Endothelial cell of umbilical vein (primary cell): ENCODE data around the gene IL36RN. TPM values are rescaled to one million over a fixed set of nuclear protein-coding genes. Genes with fewer than 3 reads are reported as not detected.

Experiments
- BruUV-seq: library from RNA; stranded (reverse); fragments of 400-500 nt; replicated peaks from 2 replicates; lab custom pipeline; 2021; lab: Mats Ljungman, UMichigan
- CTCF ChIA-PET: fragments of 300-600, 350-600 bp; sonication (Branson Sonifier 250); formaldehyde crosslinking; loops from one replicate; lab custom pipeline; 2021; ENCODE audit warnings: antibody characterized with exemption, inconsistent platforms; lab: Charles Lee
- POLR2A ChIA-PET: fragments of 300-600, 350-600 bp; sonication (Branson Sonifier 250); formaldehyde crosslinking; loops from one replicate; lab custom pipeline; 2021; ENCODE audit warnings: antibody characterized with exemption, inconsistent platforms; lab: Charles Lee
- DNase-seq: peaks from one replicate; pipeline ENCODE4 v3.0.0-alpha.2; 2011; ENCODE audit warnings: low read depth, low spot score
- FAIRE-seq: peaks from 2 replicates; lab custom pipeline; 2011; peaks lifted over from hg19 to GRCh38; lab: Jason Lieb, UNC
- H2AFZ ChIP-seq: 2 replicates; pipeline ENCODE4 v1.6.0; 2012; ENCODE audit warnings: low read depth, low read length, control low read depth, inconsistent platforms
- H3K27ac ChIP-seq: 2 replicates; pipeline ENCODE4 v1.5.1; 2011; ENCODE audit warnings: low read depth, mild to moderate bottlenecking, control low read depth, low read length, moderate library complexity; ENCODE audit not compliant: insufficient read depth
- H3K27me3 ChIP-seq, 2 experiments: 2 replicates each; pipeline versions ENCODE4 v1.6.0 to v1.6.1; 2011; ENCODE audit warnings: low read length in 2 of 2, mixed read lengths in 1 of 2; ENCODE audit not compliant: control insufficient read depth in 2 of 2, insufficient read depth in 2 of 2
- H3K36me3 ChIP-seq, 2 experiments: 2 replicates in 1 of 2; 3 replicates in 1 of 2; pipeline ENCODE4 v1.5.1; 2011; ENCODE audit warnings: low read length in 2 of 2, mild to moderate bottlenecking in 1 of 2, moderate library complexity in 1 of 2; ENCODE audit not compliant: control insufficient read depth in 2 of 2, insufficient read depth in 2 of 2; ENCODE audit errors: extremely low read depth in 1 of 2
- H3K4me1 ChIP-seq: 3 replicates; pipeline ENCODE4 v1.5.1; 2011; ENCODE audit warnings: mild to moderate bottlenecking, low read length; ENCODE audit not compliant: control insufficient read depth, insufficient read depth; ENCODE audit errors: extremely low read depth
- H3K4me2 ChIP-seq: 2 replicates; pipeline ENCODE4 v1.6.1; 2011; ENCODE audit warnings: low read length, control low read depth, mixed read lengths; ENCODE audit not compliant: insufficient read depth
- H3K4me3 ChIP-seq, 3 experiments: fragments of 200-600 bp in 1 of 3; sonication (generic), shearing (Covaris generic) in 1 of 3; replicated peaks in 1 of 3; 2 replicates each; pipeline ENCODE4 v1.5.1; 2011 to 2016; ENCODE audit warnings: control low read depth in 3 of 3, low read length in 3 of 3, mild to moderate bottlenecking in 2 of 3, inconsistent platforms in 1 of 3, low read depth in 1 of 3, moderate library complexity in 1 of 3; ENCODE audit not compliant: insufficient read depth in 1 of 3
- H3K79me2 ChIP-seq: 2 replicates; pipeline ENCODE4 v1.6.0; 2012; ENCODE audit warnings: low read length, inconsistent platforms; ENCODE audit not compliant: control insufficient read depth, insufficient read depth
- H3K9ac ChIP-seq: replicated peaks from 2 replicates; pipeline ENCODE3; 2011; ENCODE audit warnings: low read length, control low read depth; ENCODE audit not compliant: insufficient read depth; ENCODE audit errors: extremely low read depth
- H3K9me1 ChIP-seq: replicated peaks from 3 replicates; pipeline ENCODE4 v1.6.0; 2011; ENCODE audit warnings: mild to moderate bottlenecking, low read length; ENCODE audit not compliant: control insufficient read depth, insufficient read depth; ENCODE audit errors: extremely low read depth
- H3K9me3 ChIP-seq: replicated peaks from 2 replicates; pipeline ENCODE4 v1.5.1; 2012; ENCODE audit warnings: low read length, inconsistent platforms; ENCODE audit not compliant: control insufficient read depth, insufficient read depth
- H4K20me1 ChIP-seq: replicated peaks from 2 replicates; pipeline ENCODE3; 2011; ENCODE audit warnings: mild to moderate bottlenecking, low read length; ENCODE audit not compliant: control insufficient read depth, insufficient read depth; ENCODE audit errors: extremely low read depth
- CTCF ChIP-seq, 2 donors: IDR thresholded peaks; 1 replicate in 1 of 2; 2 replicates in 1 of 2; pipeline ENCODE4 v1.5.1; 2011; ENCODE audit warnings: low read length in 2 of 2, mild to moderate bottlenecking in 2 of 2, moderate library complexity in 2 of 2, control low read depth in 1 of 2, inconsistent platforms in 1 of 2, low read depth in 1 of 2; ENCODE audit not compliant: insufficient read depth in 1 of 2; ENCODE audit errors: extremely low read depth in 1 of 2
- EZH2 ChIP-seq: IDR thresholded peaks from 2 replicates; pipeline ENCODE4 v1.6.1; 2012; ENCODE audit warnings: borderline replicate concordance, low read depth, mild to moderate bottlenecking, moderate library complexity, low read length, inconsistent platforms; ENCODE audit not compliant: severe bottlenecking
- FOS ChIP-seq: IDR thresholded peaks from 2 replicates; pipeline ENCODE4 v1.6.1; 2011; ENCODE audit warnings: mild to moderate bottlenecking, low read length, moderate library complexity, borderline replicate concordance; ENCODE audit not compliant: insufficient read depth
- GATA2 ChIP-seq: IDR thresholded peaks from 2 replicates; pipeline ENCODE4 v1.7.0; 2011; ENCODE audit warnings: low read depth, mild to moderate bottlenecking, moderate library complexity, mixed read lengths, low read length; ENCODE audit not compliant: insufficient read length, insufficient read depth
- JUN ChIP-seq: IDR thresholded peaks from 2 replicates; pipeline ENCODE4 v1.6.1; 2011; ENCODE audit warnings: borderline replicate concordance, low read depth; ENCODE audit not compliant: insufficient read length, insufficient read depth
- MAX ChIP-seq: IDR thresholded peaks from 2 replicates; pipeline ENCODE4 v1.6.1; 2011; ENCODE audit not compliant: insufficient read depth, insufficient read length
- MYC ChIP-seq: IDR thresholded peaks from one replicate; pipeline ENCODE4 v1.6.1; 2011; ENCODE audit warnings: mild to moderate bottlenecking, low read depth, low read length
- POLR2A ChIP-seq: IDR thresholded peaks from 2 replicates; pipeline ENCODE4 v1.6.1; 2012; ENCODE audit warnings: low read depth, mild to moderate bottlenecking, control low read depth, low read length
- POLR2AphosphoS5 ChIP-seq: IDR thresholded peaks from 2 replicates; pipeline ENCODE4 v1.6.1; 2012; ENCODE audit warnings: low read depth, mild to moderate bottlenecking, control low read depth, low read length, moderate library complexity; ENCODE audit not compliant: insufficient read depth
- dilution Hi-C: fragments of 300-500 bp; cut with MboI; formaldehyde crosslinking; loops from one replicate; pipeline ENCODE4 v1.15.0; 2019; ENCODE audit warnings: low sequenced_read_pairs; ENCODE audit not compliant: extremely low pct_ligation_motif_present
- intact Hi-C: fragments of 100-400 bp; cut with micrococcal nuclease; formaldehyde crosslinking; loops from one replicate; pipeline ENCODE4 v1.10.0; 2022
- polyA plus RNA-seq, 4 experiments: library from polyadenylated mRNA; depleted of rRNA in 3 of 4; stranded (reverse) in 3 of 4; unstranded in 1 of 4; fragments of >200 nt; gene quantifications; 2 replicates each; pipeline versions ENCODE4 v1.2.1 to v1.2.3, GENCODE V29; 2011 to 2012; ENCODE audit warnings: missing spikeins in 1 of 4
- total RNA-seq: library from RNA; stranded (reverse); gene quantifications from 2 replicates; pipeline ENCODE4 v1.2.3, GENCODE V29; 2021

The IL36RN gene
- total and polyA plus RNA-seq, 2 donors (not counting 3 experiments of a cell fraction or from before 2014, with no cell fraction given), result not detected

GRCh38 chr2:113060796-113061195 lies 1.8 kb downstream of the IL36RN start:
- Histone ChIP-seq H3K9me3 (no peaks in the 10 kb centered on the region), H2AFZ (no peak overlapping the region), H3K9me1 (no peaks in the 10 kb centered on the region), H3K36me3 (no peaks in the 10 kb centered on the region), H4K20me1 (no peaks in the 10 kb centered on the region), H3K27ac (no peak overlapping the region), H3K4me3 (no peak overlapping the region), H3K27me3 (no peaks in the 10 kb centered on the region), H3K79me2 (no peaks in the 10 kb centered on the region), H3K9ac (no peak overlapping the region), H3K4me2 (no peak overlapping the region), H3K4me1 (no peaks in the 10 kb centered on the region)
- intact Hi-C loops, result no loop called here
- CTCF ChIA-PET, result no interaction called here
- no peak for TF ChIP-seq MYC
- TF ChIP-seq POLR2A, result no peak
- no peak for TF ChIP-seq EZH2
- TF ChIP-seq GATA2, result no peak
- no peak for TF ChIP-seq MAX
- TF ChIP-seq POLR2AphosphoS5, result no peak
- TF ChIP-seq CTCF (IDR thresholded peaks at IDR 0.05; ENCODE audit: extremely low read depth in 1 of 2, insufficient read depth in 1 of 2, low read depth in 1 of 2, low read length in 2 of 2), result no peak
- TF ChIP-seq FOS, result no peak
- TF ChIP-seq JUN, result no peak
- BruUV-seq, result no TSS peak
- DNase-seq (no peak), FAIRE-seq (no peak)
- dilution Hi-C loops, result no loop called here
- POLR2A ChIA-PET, result no interaction called here
